ENCODE measurements around the gene LIMCH1.

DNA sequence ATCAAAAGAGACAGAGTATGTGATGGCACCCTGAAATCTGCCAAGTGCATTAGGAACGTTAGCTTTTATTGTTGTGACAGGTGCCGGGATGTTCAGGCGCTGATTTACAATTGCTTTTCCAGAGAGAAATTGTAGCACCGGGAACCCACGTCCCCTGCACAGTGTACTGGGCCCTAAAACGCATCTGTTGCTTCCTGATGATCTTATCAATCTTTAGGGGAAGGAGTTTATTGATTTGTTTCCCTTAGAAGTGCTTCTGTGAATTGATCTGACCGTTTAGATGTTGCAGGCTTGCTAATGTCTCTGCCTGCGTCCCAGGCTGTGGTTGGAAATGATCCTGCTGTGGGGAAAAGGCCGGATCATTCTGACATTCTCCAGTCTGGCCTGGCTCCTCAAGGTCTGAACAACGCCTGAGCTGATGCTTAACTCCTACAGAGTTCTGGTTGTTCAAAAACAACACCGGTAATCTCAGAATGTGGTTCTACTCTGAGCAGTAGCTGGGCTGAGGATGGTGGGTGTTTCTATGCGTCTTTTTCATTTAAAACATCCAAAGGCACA, 193.7 kb downstream of the LIMCH1 start:
- TF ChIP-seq, protein P1, sequence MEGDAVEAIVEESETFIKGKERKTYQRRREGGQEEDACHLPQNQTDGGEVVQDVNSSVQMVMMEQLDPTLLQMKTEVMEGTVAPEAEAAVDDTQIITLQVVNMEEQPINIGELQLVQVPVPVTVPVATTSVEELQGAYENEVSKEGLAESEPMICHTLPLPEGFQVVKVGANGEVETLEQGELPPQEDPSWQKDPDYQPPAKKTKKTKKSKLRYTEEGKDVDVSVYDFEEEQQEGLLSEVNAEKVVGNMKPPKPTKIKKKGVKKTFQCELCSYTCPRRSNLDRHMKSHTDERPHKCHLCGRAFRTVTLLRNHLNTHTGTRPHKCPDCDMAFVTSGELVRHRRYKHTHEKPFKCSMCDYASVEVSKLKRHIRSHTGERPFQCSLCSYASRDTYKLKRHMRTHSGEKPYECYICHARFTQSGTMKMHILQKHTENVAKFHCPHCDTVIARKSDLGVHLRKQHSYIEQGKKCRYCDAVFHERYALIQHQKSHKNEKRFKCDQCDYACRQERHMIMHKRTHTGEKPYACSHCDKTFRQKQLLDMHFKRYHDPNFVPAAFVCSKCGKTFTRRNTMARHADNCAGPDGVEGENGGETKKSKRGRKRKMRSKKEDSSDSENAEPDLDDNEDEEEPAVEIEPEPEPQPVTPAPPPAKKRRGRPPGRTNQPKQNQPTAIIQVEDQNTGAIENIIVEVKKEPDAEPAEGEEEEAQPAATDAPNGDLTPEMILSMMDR (IDR thresholded peaks at IDR 0.05; ENCODE audit: low read depth, low read length), result no peak
- TF ChIP-seq EZH2phosphoT487 (IDR thresholded peaks at IDR 0.05; ENCODE audit: low read depth), result no peak
